Measurements from ENCODE around the gene TMUB1. TPM values are rescaled to one million over a fixed set of nuclear protein-coding genes. Genes with fewer than 3 reads are reported as not detected.

Gene TMUB1
- total RNA-seq, 3 donors from 2014 or later, result 32.1 to 36.1 (median 35.0) TPM

DNA sequence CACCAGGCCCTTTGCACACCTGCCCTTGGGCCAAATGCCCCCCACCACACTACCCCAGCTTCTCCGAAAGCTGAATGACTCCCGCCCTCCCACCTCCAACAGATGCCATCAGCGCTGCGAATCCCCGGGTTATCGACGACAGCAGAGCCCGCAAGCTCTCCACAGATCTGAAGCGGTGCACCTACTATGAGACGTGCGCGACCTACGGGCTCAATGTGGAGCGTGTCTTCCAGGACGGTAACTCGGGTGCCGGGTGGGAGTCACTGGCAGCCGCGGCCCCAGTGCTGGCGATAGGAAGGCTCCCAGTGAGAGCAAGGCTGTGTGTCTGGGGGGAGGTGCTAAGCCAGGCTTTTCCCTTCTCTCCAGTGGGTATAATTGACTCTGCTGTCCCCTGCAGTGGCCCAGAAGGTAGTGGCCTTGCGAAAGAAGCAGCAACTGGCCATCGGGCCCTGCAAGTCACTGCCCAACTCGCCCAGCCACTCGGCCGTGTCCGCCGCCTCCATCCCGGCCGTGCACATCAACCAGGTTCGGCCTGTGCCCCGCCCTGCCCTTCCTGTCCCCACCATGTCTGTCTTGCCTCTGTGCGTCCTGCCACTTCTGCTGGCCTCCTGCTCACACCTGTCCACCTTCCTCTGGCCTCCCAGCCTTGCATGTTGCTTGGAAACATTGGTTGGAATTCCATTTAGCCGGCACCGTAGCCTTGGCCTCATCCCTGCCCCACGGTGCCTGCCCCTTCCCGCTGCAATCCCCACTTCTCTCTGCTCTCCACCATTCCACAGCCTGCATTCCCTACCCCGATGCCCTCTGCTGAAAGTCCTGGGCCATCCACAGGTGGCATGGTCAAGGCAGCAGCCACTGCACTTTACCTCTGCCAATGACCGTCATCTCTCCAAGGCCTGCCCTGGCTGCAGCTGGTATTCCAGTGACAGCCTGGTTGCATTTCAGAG lies 35.1 kb upstream of the TMUB1 start:
- peaks cover 10% of the 10 kb centered on the region for H3K36me3 ChIP-seq
- no peak for TF ChIP-seq POLR2A (IDR thresholded peaks at IDR 0.05)
- intact Hi-C loops (cut with DNase I; ENCODE audit: low total_unique reads), result loop anchor here (5.0 to 10.0 kb wide), 2 partner anchors 104 to 1856 kb away; partner anchors contain the start of gene ZNF783

DNA sequence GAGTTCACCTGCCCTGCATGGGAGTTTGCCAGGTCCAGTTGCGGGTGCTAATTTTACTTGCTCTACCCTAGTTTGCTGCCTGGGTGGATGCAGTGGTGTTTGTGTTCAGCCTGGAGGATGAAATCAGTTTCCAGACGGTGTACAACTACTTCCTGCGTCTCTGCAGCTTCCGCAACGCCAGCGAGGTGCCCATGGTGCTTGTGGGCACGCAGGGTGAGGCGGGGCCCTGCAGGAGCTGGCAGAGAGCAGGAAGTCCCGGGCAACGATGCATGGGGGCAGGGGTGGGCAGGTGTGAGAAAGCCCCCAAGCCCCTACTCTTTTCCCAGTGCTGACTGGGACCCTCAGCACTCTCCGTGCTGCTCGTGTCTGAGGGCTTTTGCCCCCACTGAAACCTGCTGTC lies 34.3 kb upstream of the TMUB1 start:
- peaks cover 0 to 4% of the 10 kb centered on the region in 2 donors for H3K4me1 ChIP-seq
- no peak for DNase-seq (ENCODE audit: low spot score in 2 of 2)
- TF ChIP-seq, protein P1, sequence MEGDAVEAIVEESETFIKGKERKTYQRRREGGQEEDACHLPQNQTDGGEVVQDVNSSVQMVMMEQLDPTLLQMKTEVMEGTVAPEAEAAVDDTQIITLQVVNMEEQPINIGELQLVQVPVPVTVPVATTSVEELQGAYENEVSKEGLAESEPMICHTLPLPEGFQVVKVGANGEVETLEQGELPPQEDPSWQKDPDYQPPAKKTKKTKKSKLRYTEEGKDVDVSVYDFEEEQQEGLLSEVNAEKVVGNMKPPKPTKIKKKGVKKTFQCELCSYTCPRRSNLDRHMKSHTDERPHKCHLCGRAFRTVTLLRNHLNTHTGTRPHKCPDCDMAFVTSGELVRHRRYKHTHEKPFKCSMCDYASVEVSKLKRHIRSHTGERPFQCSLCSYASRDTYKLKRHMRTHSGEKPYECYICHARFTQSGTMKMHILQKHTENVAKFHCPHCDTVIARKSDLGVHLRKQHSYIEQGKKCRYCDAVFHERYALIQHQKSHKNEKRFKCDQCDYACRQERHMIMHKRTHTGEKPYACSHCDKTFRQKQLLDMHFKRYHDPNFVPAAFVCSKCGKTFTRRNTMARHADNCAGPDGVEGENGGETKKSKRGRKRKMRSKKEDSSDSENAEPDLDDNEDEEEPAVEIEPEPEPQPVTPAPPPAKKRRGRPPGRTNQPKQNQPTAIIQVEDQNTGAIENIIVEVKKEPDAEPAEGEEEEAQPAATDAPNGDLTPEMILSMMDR (IDR thresholded peaks at IDR 0.05), result no peak
- TF ChIP-seq POLR2AphosphoS5 (IDR thresholded peaks at IDR 0.05), result no peak
- no peak for TF ChIP-seq POLR2A (IDR thresholded peaks at IDR 0.05)
- H3K4me3 ChIP-seq, result no peak overlapping the region
- intact Hi-C loops (cut with DNase I; ENCODE audit: low total_unique reads), result loop anchor here (5.0 to 10.0 kb wide), 2 partner anchors 103 to 1855 kb away; partner anchors contain the start of gene ZNF783
- no peaks in the 10 kb centered on the region for H3K27me3 ChIP-seq
- H3K36me3 ChIP-seq, result peaks cover 10% of the 10 kb centered on the region
- H3K9me3 ChIP-seq, result no peaks in the 10 kb centered on the region
- H3K27ac ChIP-seq, result no peak overlapping the region

More for the DNA sequence above, 35.1 kb upstream of the TMUB1 start:
- Histone ChIP-seq H3K27me3 (no peaks in the 10 kb centered on the region), H3K27ac (no peak overlapping the region), H3K9me3 (no peaks in the 10 kb centered on the region), H3K4me1 (peaks cover 0 to 4% of the 10 kb centered on the region in 2 donors), H3K4me3 (no peak overlapping the region)
- no peak for DNase-seq (ENCODE audit: low spot score in 2 of 2)

GRCh38 chr7:151116603-151117440 lies 33.5 kb upstream of the TMUB1 start:
- TF ChIP-seq POLR2AphosphoS5 (IDR thresholded peaks at IDR 0.05) (no peak), POLR2A (IDR thresholded peaks at IDR 0.05) (no peak)
- TF ChIP-seq, protein P1 (IDR thresholded peaks at IDR 0.05), result no peak
- DNase-seq (ENCODE audit: low spot score in 2 of 2), result no peak
- H3K4me3 ChIP-seq, result peak overlapping the region in 2 of 3 donors; percentile 51 to 69
- intact Hi-C loops (cut with DNase I; ENCODE audit: low total_unique reads), result loop anchor here (5.0 to 10.0 kb wide), 2 partner anchors 102 to 1855 kb away; partner anchors contain the start of gene ZNF783
- H3K4me1 ChIP-seq, result peaks cover 0 to 4% of the 10 kb centered on the region in 2 donors
- H3K9me3 ChIP-seq, result no peaks in the 10 kb centered on the region
- no peaks in the 10 kb centered on the region for H3K27me3 ChIP-seq
- H3K36me3 ChIP-seq, result peaks cover 10% of the 10 kb centered on the region
- peak overlapping the region; percentile 71 to 85 for H3K27ac ChIP-seq

- peak in 1 of 2 donors; percentile 93 for DNase-seq (ENCODE audit: low spot score in 2 of 2)
- H3K27me3 ChIP-seq, result no peaks in the 10 kb centered on the region
- intact Hi-C loops (cut with DNase I; ENCODE audit: low total_unique reads), result loop anchor here (5.0 to 10.0 kb wide), 2 partner anchors 101 to 1854 kb away; partner anchors contain the start of gene ZNF783
- H3K4me1 ChIP-seq, result peaks cover 0 to 8% of the 10 kb centered on the region in 2 donors
- peak in 1 of 3 donors; percentile 9 for TF ChIP-seq POLR2AphosphoS5 (IDR thresholded peaks at IDR 0.05)
- TF ChIP-seq, protein P1 (IDR thresholded peaks at IDR 0.05), result no peak
- no peak for TF ChIP-seq POLR2A (IDR thresholded peaks at IDR 0.05)
- peak overlapping the region in 2 of 3 donors; percentile 51 to 69 for H3K4me3 ChIP-seq
- H3K9me3 ChIP-seq, result no peaks in the 10 kb centered on the region
- peaks cover 10% of the 10 kb centered on the region for H3K36me3 ChIP-seq
- peak overlapping the region; percentile 71 to 85 for H3K27ac ChIP-seq
Measured at GRCh38 chr7:151115836-151116418, 32.6 kb upstream of the TMUB1 start.
